ENCODE measurements around the gene DEFB125.
"Not testable (repeated sequence)": the region's sequence is repeated elsewhere in the genome, so short reads cannot be mapped to it uniquely, and the experiment has no call there.

The DEFB125 gene

GRCh38 chr20:87401-87800, at the start of gene DEFB125:
TSS of gene DEFB125 (plus strand) at chr20:87672. CDS start at chr20:87710, 38 bp downstream.
- DNase-seq (ENCODE audit: low read depth) = no peak

- no peak for DNase-seq (ENCODE audit: low read depth)
Measured at GRCh38 chr20:60035-60918, 27.2 kb upstream of the DEFB125 start.

GRCh38 chr20:61230-61629, 26.2 kb upstream of the DEFB125 start:
- no peak for DNase-seq (ENCODE audit: low read depth)

GRCh38 chr20:61757-62156, 25.7 kb upstream of the DEFB125 start:
- no peak for DNase-seq (ENCODE audit: low read depth)

- no peak for DNase-seq (ENCODE audit: low read depth)
Measured at GRCh38 chr20:62487-62886, 25.0 kb upstream of the DEFB125 start.

- no peak for DNase-seq (ENCODE audit: low read depth)
Measured at GRCh38 chr20:64026-64603, 23.4 kb upstream of the DEFB125 start.

- no peak for DNase-seq (ENCODE audit: low read depth)
Measured at GRCh38 chr20:64766-65322, 22.6 kb upstream of the DEFB125 start.

GRCh38 chr20:77231-77630, 10.2 kb upstream of the DEFB125 start:
- no peak for DNase-seq (ENCODE audit: low read depth)

GRCh38 chr20:78338-78737, 9.1 kb upstream of the DEFB125 start:
- no peak for DNase-seq (ENCODE audit: low read depth)

GRCh38 chr20:79565-79964, 7.9 kb upstream of the DEFB125 start:
- no peak for DNase-seq (ENCODE audit: low read depth)

GRCh38 chr20:90651-91050, 3.2 kb downstream of the DEFB125 start:
- DNase-seq (ENCODE audit: low read depth) = no peak

GRCh38 chr20:93641-94040, 6.2 kb downstream of the DEFB125 start:
- DNase-seq (ENCODE audit: low read depth) = no peak

- no peak for DNase-seq (ENCODE audit: low read depth)
Measured at GRCh38 chr20:95215-95614, 7.7 kb downstream of the DEFB125 start.

- DNase-seq (ENCODE audit: low read depth) = not testable (repeated sequence)
Measured at GRCh38 chr20:97691-98090, 10.2 kb downstream of the DEFB125 start.

- no peak for DNase-seq (ENCODE audit: low read depth)
Measured at GRCh38 chr20:101975-102374, 14.5 kb downstream of the DEFB125 start.

GRCh38 chr20:103456-103855, 16.0 kb downstream of the DEFB125 start:
- DNase-seq (ENCODE audit: low read depth) = no peak

GRCh38 chr20:112396-112795, 24.9 kb downstream of the DEFB125 start:
- DNase-seq (ENCODE audit: low read depth) = no peak

- DNase-seq (ENCODE audit: low read depth) = no peak
Measured at GRCh38 chr20:117518-117917, 30.0 kb downstream of the DEFB125 start.

- DNase-seq (ENCODE audit: low read depth) = not testable (repeated sequence)
Measured at GRCh38 chr20:129786-130323, 42.4 kb downstream of the DEFB125 start.

- no peak for DNase-seq (ENCODE audit: low read depth)
Measured at GRCh38 chr20:137668-138490, 50.4 kb downstream of the DEFB125 start.

GRCh38 chr20:142290-142689, 54.8 kb downstream of the DEFB125 start, which contains the start of gene DEFB126:
TSS of gene DEFB126 (plus strand) at chr20:142590. CDS start at chr20:142629, 39 bp downstream.
- no peak for DNase-seq (ENCODE audit: low read depth)

- DNase-seq (ENCODE audit: low read depth) = no peak
Measured at GRCh38 chr20:145877-146276, 58.4 kb downstream of the DEFB125 start.
